Heart left ventricle (tissue), 16 donors: ENCODE data around the gene CNTN4. TPM values are rescaled to one million over a fixed set of nuclear protein-coding genes. Genes with fewer than 3 reads are reported as not detected.

ENCODE experiments used
- ATAC-seq, 4 donors: fragments of 200-7000 bp; cut with Tn5 transposase; one replicate each; pipeline ENCODE4 v1.9.1; 2020 to 2022; ENCODE audit warnings: moderate library complexity in 4 of 4, mild to moderate bottlenecking in 3 of 4, moderate number of reproducible peaks in 1 of 4
- DNase-seq, 5 donors: peaks; one replicate each; pipeline ENCODE4 v3.0.0-alpha.2; 2020
- H3K27ac ChIP-seq, 12 donors: fragments of 200-600 bp; sonication (generic) in 4 of 12; one replicate each; pipeline versions ENCODE4 v1.5.0 to v1.8.0; 2016 to 2022; ENCODE audit warnings: mild to moderate bottlenecking in 2 of 12
- H3K27me3 ChIP-seq, 9 donors: fragments of 200-600 bp; sonication (generic) in 2 of 9; one replicate each; pipeline versions ENCODE4 v1.5.1 to v1.8.0; 2016 to 2022; ENCODE audit warnings: mild to moderate bottlenecking in 3 of 9
- H3K36me3 ChIP-seq, 9 donors: fragments of 200-600 bp; sonication (generic) in 2 of 9; one replicate each; pipeline versions ENCODE4 v1.5.0 to v1.8.0; 2018 to 2022; ENCODE audit warnings: mild to moderate bottlenecking in 2 of 9
- H3K4me1 ChIP-seq, 12 donors: fragments of 200-600 bp; sonication (generic) in 4 of 12; one replicate each; pipeline versions ENCODE4 v1.5.0 to v1.8.0; 2016 to 2022; ENCODE audit warnings: mild to moderate bottlenecking in 3 of 12
- H3K4me3 ChIP-seq, 12 donors: fragments of 200-600 bp; sonication (generic) in 4 of 12; one replicate each; pipeline versions ENCODE4 v1.5.0 to v1.8.0; 2017 to 2022; ENCODE audit warnings: mild to moderate bottlenecking in 9 of 12, moderate library complexity in 4 of 12
- H3K9me3 ChIP-seq, 12 donors: fragments of 200-600 bp; sonication (generic) in 4 of 12; one replicate each; pipeline versions ENCODE4 v1.5.0 to v1.8.0; 2016 to 2022; ENCODE audit warnings: mild to moderate bottlenecking in 1 of 12
- CTCF ChIP-seq, 12 donors: fragments of 200-600 bp; sonication (generic) in 4 of 12; IDR thresholded peaks; one replicate each; pipeline versions ENCODE4 v1.5.0 to v1.8.0; 2018 to 2022; ENCODE audit warnings: antibody characterized with exemption in 12 of 12, mild to moderate bottlenecking in 5 of 12
- POLR2A ChIP-seq, 2 donors: fragments of 450-650 bp; IDR thresholded peaks; one replicate each; pipeline ENCODE4 v1.6.1; 2017; ENCODE audit warnings: antibody characterized with exemption in 2 of 2, mild to moderate bottlenecking in 2 of 2, moderate library complexity in 2 of 2
- WGBS, 4 donors: extraction: QIAGEN DNeasy Blood & Tissue Kit in 2 of 4; methylation state at CpG; one replicate each; pipeline versions ENCODE4 v1.1.5 to v1.1.7; 2013 to 2018; 5-methylcytosine and 5-hydroxymethylcytosine counted together
- intact Hi-C, 10 donors: fragments of 100-400 bp; cut with DNase I; formaldehyde crosslinking; loops; one replicate each; pipeline versions ENCODE4 v1.11.1 to v1.14.2; 2022
- polyA plus RNA-seq, 2 donors: library from polyadenylated mRNA; stranded (reverse); fragments of 200-250 nt; gene quantifications; one replicate each; pipeline ENCODE4 v1.2.3, GENCODE V29; 2013
- total RNA-seq, 9 donors: library from RNA; depleted of rRNA in 2 of 9; stranded (reverse); fragments of >200 nt in 2 of 9; fragmentation: NEBNext Ultra II Directional in 3 of 9; extraction: Animal tissue kit (Norgen Biotek cat#: 25700) in 3 of 9; gene quantifications; one replicate each; pipeline versions ENCODE4 v1.1.0 to v1.2.4, GENCODE V29; 2016 to 2023
- donor health status: ischemic (EF 13 %, LVEDD 7.1; RV severe dilation, severe dysfunction).
- donor health status: healthy with polysubstance abuse.
- donor health status: DM: no; HTN: yes; CAD: no.
- donor health status: DM: no; HTN: no; CAD: no.
- donor health status: ischemic (EF 25% LVEDD 6.9; RV normal size, moderate dysfunction).
- donor health status: ischemic (EF 25% LVEDD 5.7; RV mildly dilated, moderate dysfunction).
- donor health status: healthy.
- donor health status: DM: yes; HTN: yes; CAD: no.
- donor health status: ischemic (EF 35%, LVEDD 5.7; RV mildly dilated, moderate dysfunction).
- donor health status: nonischemic (EF 11% LVEDD 7.7; RV severe dilation, severe dysfunction).
- donor health status: DM: yes; HTN: yes; CAD: no.
- donor health status: PGD.
- donor health status: ischemic (EF 29% LVEDD 5.4; RV normal size, mild dysfunction).
- donor health status: nonischemic (EF 23%, LVEDD 6.1; RV moderate dilation, normal function).

The CNTN4 gene
- total and polyA plus RNA-seq, 11 donors = 0.30 to 6.7 (median 1.2) TPM

- H3K36me3 ChIP-seq = no peaks in the 10 kb centered on the region
- TF ChIP-seq POLR2A (IDR thresholded peaks at IDR 0.05) (no peak), CTCF (IDR thresholded peaks at IDR 0.05) (no peak)
- H3K27ac ChIP-seq = no peak overlapping the region
- H3K27me3 ChIP-seq = peaks cover 0 to 3% (median 0%) of the 10 kb centered on the region in 9 donors
- no peaks in the 10 kb centered on the region for H3K9me3 ChIP-seq
- DNase-seq (no peak), ATAC-seq (no peak)
- 81 to 93% (median 83%) methylated on average over 2 of the region's 2 CpGs for WGBS, 4 donors
- intact Hi-C loops = no loop called here
- H3K4me3 ChIP-seq = no peak overlapping the region
- no peaks in the 10 kb centered on the region for H3K4me1 ChIP-seq
These were observed 780.4 kb downstream of the CNTN4 start for GRCh38 chr3:2879023-2879422.

GRCh38 chr3:2879587-2879986 lies 780.9 kb downstream of the CNTN4 start:
- peaks cover 0 to 5% (median 0%) of the 10 kb centered on the region in 9 donors for H3K27me3 ChIP-seq
- TF ChIP-seq POLR2A (IDR thresholded peaks at IDR 0.05) (no peak), CTCF (IDR thresholded peaks at IDR 0.05) (no peak)
- H3K4me1 ChIP-seq = no peaks in the 10 kb centered on the region
- no peak for DNase-seq
- no peaks in the 10 kb centered on the region for H3K9me3 ChIP-seq
- H3K36me3 ChIP-seq = no peaks in the 10 kb centered on the region
- H3K4me3 ChIP-seq = no peak overlapping the region
- H3K27ac ChIP-seq = no peak overlapping the region
- intact Hi-C loops = no loop called here
- no peak for ATAC-seq

DNA sequence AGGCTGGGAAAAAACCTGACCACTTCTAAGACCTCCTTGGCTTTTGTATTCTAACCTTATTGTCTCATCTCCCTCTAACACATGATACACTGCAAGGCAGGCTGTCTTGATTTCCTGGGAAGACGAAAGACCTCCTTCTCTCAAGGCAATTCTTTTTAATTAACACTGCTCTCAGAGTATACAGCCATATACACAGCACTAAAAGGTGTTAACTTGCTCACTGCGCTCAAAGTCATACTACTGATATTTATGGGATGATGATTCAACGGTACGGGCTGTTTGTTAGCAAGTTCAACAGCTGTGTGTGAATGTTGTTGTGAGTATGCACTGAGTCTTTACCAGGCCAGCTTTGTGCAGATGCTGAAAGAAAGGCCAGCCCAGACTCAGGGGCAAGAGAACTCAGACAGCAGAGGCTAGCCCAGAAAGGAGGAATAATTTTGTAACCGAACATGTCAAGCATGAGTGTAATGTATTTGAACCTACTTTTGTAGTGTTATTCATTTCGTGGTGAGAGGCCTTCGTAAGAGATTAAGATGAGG lies 781.6 kb downstream of the CNTN4 start:
- Histone ChIP-seq H3K27me3 (peaks cover 0 to 5% (median 0%) of the 10 kb centered on the region in 9 donors), H3K4me3 (no peak overlapping the region), H3K36me3 (no peaks in the 10 kb centered on the region), H3K4me1 (no peaks in the 10 kb centered on the region), H3K9me3 (no peaks in the 10 kb centered on the region), H3K27ac (no peak overlapping the region)
- TF ChIP-seq CTCF (IDR thresholded peaks at IDR 0.05) (no peak), POLR2A (IDR thresholded peaks at IDR 0.05) (no peak)
- intact Hi-C loops = no loop called here
- ATAC-seq (peak in 1 of 4 donors; percentile 93), DNase-seq (peak in 1 of 5 donors; percentile 31)
- WGBS, 4 donors = 56 to 64% (median 59%) methylated on average over 7 of the region's 7 CpGs

DNA sequence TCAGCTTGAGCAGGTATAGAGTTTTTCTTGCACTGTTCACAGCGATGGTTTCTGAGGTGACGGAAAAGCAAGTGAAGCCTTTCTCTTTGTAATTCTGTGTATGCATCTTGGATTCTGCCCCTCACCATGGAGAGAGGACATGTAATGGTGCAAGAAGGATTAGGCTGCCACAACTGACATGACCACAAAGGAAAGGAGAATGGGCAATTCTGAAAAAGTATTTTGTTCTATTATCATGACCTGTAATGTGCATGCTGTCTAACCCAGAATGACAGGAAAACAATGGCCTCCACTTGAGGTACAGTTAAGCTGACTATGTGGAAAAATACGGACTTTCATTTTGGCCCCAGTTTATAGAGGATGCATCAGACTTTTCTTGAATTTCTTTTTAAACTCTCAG lies 784.6 kb downstream of the CNTN4 start:
- intact Hi-C loops = no loop called here
- no peak overlapping the region for H3K4me3 ChIP-seq
- H3K9me3 ChIP-seq = no peaks in the 10 kb centered on the region
- no peaks in the 10 kb centered on the region for H3K4me1 ChIP-seq
- DNase-seq = no peak
- H3K27me3 ChIP-seq = peaks cover 0 to 5% (median 0%) of the 10 kb centered on the region in 9 donors
- no peaks in the 10 kb centered on the region for H3K36me3 ChIP-seq
- no peak overlapping the region for H3K27ac ChIP-seq
- no peak for TF ChIP-seq CTCF (IDR thresholded peaks at IDR 0.05)
- TF ChIP-seq POLR2A (IDR thresholded peaks at IDR 0.05) = no peak
- 67 to 85% (median 72%) methylated on average over 3 of the region's 3 CpGs for WGBS, 4 donors
- no peak for ATAC-seq
